GM12873 (cell line): ENCODE data around the gene DLX2.

Source experiments
- TF ChIP-seq, protein P1 (sequence below): IDR thresholded peaks from 2 replicates; pipeline ENCODE4 v1.5.1; 2012; ENCODE audit warnings: low read depth, mild to moderate bottlenecking, moderate library complexity, low read length, control low read depth; ENCODE audit not compliant: insufficient read depth; ENCODE audit errors: missing control alignments

DLX2 gene

DNA sequence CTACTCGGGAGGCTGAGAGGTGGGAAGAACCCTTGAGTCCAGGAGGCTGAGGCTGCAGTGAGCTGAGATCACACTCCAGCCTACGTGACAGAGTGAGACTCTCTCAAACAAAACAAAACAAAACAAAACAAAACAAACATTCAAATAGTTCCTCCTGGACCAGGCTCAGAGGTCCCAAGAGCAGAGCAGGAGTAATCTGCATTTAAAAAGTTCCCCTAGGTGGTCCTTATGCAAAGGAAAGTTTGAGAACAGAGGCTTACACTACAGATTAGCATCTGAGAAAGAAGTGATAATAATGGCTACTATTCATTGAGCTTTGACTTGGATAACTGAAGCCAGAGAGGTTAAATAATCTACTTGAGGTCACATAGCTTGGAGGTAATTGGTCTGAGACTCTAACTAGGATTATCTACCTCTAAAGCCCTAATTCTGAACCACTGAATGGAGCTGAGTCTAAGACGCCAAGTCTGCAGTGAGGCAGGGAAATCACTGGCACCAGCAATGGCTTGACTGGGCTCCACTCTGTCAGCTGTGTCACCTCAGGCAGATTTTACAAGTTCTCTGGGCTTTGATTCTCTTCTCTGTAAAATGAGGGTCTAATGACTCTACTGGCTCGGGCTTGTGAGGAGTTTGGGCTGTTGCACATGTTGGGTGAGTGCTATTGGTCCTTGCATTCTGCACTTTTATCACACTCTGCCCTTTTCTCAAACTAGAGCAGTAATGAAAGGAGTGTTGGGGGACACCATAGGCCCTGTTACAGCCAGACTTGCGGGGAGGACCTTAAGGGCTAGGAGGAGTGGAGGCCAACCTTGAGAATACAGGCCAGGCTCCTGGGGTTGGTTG is 29.2 kb upstream of the DLX2 start:
- TF ChIP-seq, protein P1, sequence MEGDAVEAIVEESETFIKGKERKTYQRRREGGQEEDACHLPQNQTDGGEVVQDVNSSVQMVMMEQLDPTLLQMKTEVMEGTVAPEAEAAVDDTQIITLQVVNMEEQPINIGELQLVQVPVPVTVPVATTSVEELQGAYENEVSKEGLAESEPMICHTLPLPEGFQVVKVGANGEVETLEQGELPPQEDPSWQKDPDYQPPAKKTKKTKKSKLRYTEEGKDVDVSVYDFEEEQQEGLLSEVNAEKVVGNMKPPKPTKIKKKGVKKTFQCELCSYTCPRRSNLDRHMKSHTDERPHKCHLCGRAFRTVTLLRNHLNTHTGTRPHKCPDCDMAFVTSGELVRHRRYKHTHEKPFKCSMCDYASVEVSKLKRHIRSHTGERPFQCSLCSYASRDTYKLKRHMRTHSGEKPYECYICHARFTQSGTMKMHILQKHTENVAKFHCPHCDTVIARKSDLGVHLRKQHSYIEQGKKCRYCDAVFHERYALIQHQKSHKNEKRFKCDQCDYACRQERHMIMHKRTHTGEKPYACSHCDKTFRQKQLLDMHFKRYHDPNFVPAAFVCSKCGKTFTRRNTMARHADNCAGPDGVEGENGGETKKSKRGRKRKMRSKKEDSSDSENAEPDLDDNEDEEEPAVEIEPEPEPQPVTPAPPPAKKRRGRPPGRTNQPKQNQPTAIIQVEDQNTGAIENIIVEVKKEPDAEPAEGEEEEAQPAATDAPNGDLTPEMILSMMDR = no peak

DNA sequence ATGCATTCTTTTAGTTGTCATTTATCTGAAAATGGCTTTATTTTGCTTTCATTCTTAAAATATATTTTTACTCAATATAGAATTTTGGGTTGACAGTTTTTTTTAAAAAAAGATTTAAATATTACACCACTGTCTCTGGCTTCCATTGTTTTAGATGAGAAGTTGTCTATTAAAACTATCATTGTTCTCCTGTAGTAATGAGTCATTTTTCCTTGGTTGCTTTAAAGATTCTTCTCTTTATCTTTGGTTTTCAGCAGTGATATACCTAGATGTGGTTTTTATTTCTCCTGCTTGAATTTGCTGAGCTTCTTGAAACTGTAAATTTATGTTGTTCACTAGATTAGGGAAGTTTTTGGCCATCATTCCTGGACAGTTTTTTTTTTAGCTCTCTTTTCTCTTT is 26.7 kb upstream of the DLX2 start:
- TF ChIP-seq, protein P1 = no peak

DNA sequence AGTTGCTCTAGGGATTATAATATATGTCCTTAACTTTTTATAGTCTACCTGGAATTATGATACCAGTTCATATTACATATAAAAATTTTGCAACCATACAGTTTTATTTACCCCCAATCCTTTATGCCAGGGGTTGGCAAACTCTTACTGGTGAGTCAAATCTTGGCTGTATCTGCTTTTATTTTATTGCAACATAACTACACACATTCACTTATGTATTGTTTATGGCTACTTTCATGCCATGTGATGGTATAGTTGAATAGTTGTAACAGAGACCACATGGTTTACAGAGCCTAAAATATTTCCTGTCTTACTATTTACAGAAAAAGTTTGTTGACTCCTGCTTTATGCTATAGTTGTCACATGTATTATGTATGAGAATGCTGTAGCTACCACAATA is 25.8 kb upstream of the DLX2 start:
- TF ChIP-seq, protein P1 = no peak

DNA sequence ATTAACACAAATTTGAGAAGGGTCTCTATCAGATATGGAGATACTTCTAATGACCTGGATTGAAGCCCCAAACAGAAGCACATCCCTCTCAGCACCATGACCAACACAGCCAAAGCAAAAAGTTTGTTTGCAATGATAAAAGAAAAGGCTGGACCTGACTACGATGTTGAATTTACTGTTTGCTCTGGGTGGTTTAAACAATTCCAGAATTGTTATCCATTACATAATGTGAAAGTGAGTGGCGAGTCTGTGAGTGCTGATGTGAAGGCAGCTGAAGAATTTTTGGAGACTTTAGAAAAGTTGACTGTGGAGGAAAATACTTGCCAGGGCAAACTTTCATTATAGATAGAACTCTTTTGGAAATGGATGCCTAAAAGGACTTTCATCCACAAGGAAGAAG is 17.4 kb upstream of the DLX2 start:
- TF ChIP-seq, protein P1 = no peak

DNA sequence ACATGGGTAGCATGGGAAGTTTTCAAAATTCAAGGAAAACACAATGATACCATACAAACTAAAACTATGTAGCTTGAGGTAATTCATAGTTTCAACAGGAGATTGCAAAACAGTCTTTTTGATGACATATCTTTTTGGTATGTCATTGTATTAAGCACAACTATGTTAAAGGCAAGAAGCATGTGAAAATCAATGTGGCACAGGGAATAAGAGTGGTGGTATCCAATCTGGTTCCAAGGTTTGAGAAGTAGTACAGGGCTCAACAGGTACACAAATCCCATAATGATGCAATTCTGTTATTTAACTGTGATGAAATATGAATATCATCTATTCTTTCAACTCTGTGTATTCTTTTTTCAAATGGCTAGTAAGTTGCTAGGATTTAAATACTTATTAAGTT is 16.4 kb upstream of the DLX2 start:
- TF ChIP-seq, protein P1 = no peak

DNA sequence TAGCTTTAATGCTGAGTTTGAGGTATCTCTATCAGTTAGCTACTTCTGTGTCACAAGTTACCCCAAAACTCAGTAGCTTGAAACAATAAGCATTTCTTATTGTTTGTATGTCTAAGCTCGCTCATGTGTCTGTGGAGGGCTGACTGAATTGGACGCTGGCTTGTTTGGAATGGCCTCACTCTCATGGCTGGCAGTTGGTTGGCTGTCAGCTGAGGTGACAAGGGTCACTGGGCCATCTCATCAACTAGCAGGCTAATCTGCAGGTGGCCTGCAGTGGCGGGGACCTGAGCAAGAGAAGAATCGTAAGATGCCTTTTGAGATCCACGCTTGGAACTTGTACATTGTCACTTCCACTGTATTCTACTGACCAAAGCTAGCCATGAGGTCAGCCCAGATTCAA is 13.4 kb upstream of the DLX2 start:
- TF ChIP-seq, protein P1 = no peak

DNA sequence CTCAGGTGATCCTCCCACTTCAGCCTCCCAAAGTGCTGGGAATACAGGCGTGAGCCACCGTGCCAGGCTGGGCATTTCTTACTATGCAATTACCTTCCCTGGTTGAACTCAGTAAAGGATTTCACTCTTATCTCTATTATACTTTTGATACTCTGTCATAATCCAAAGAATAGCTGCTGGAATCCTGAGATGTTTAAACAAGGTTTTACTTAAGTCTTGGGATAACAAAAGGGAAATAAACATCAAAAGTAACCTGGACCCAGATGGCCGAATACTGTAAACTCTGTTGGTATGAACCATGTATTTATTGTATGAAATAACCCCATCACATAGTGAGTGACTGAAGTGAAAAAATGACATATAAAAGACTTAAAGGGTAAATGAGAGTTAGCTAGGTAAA is 11.9 kb upstream of the DLX2 start:
- TF ChIP-seq, protein P1 = no peak
